Loucy (cell line): Measurements from ENCODE around the gene CLIC6.

ENCODE experiments used
- EZH2phosphoT487 ChIP-seq: fragments of 200-600 bp; IDR thresholded peaks from 2 replicates; pipeline ENCODE4 v1.6.1; 2018; ENCODE audit warnings: antibody characterized with exemption, mild to moderate bottlenecking, moderate library complexity, borderline replicate concordance
- TF ChIP-seq, protein P1 (sequence below): fragments of 200-600 bp; sonication (generic); conservative IDR thresholded peaks from 2 replicates; pipeline ENCODE4 v1.5.1; 2014; ENCODE audit warnings: mild to moderate bottlenecking, antibody characterized with exemption, low read length

DNA sequence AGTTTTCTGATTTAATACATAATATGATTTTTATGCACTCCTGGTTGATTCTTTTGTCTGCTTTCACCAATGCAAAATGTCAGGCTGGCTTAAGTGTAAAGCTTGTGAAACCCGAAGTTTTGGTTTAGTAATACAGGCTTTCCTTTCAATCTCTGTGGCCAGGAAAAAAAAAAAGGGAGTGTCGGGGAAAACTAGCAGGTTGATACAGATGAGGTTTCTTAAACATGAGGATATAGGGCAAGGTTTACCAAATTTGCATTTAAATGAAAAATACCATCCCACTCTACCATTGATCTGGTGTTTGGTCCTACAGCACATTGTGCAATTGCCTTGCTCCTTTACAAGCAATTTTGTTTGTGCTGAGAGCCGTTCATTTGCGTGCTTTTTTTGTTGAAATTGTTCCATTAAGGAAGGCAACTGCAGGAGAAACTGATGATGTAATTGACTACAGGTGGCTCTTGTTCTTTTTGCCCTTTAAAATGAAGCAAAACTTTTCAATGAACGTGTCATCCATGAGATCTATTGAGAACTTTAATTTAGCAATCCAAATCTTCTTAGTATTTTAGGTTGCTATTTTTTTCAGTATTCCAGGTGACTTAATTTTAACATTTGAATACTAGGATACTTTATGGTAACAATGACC is 22.7 kb downstream of the CLIC6 start:
- TF ChIP-seq, protein P1, sequence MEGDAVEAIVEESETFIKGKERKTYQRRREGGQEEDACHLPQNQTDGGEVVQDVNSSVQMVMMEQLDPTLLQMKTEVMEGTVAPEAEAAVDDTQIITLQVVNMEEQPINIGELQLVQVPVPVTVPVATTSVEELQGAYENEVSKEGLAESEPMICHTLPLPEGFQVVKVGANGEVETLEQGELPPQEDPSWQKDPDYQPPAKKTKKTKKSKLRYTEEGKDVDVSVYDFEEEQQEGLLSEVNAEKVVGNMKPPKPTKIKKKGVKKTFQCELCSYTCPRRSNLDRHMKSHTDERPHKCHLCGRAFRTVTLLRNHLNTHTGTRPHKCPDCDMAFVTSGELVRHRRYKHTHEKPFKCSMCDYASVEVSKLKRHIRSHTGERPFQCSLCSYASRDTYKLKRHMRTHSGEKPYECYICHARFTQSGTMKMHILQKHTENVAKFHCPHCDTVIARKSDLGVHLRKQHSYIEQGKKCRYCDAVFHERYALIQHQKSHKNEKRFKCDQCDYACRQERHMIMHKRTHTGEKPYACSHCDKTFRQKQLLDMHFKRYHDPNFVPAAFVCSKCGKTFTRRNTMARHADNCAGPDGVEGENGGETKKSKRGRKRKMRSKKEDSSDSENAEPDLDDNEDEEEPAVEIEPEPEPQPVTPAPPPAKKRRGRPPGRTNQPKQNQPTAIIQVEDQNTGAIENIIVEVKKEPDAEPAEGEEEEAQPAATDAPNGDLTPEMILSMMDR = no peak
- TF ChIP-seq EZH2phosphoT487 = no peak
